Measurements from ENCODE around the gene TUBB6. TPM values are rescaled to one million over a fixed set of nuclear protein-coding genes. Genes with fewer than 3 reads are reported as not detected.

The TUBB6 gene
- total and polyA plus RNA-seq, 2 of the 8 experiments (the other 6 are each of a cell fraction or from before 2014, with no cell fraction given), result 126 to 223 TPM

DNA sequence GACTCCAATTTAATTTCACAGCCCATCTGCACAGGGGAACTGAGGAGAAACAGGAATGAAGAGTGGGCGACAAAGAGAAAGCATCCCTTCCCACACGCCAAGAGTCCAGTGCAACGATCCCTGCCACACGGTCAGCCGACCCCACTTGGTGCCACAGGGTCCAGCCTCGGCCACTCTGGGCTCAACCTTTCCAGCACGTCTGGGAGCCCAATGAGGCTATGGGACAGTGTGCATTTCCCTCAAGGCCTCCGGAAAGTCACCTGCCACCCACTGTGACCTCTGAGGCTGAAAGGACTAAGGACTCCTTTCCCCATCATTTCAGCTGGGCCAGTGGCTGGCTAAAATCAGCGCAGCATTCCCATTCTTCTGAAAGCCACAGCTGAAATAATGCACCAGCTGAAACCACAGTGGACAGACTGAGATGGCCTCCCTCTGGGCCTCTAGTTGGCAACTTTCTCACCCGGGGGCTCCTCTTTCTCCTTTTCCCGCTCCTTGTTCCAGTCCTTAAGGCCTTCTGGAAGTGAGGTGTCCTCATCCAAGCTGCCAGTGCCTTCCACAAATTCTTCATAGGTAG, 21.2 kb downstream of the TUBB6 start (continued):
- TF ChIP-seq, protein P1, sequence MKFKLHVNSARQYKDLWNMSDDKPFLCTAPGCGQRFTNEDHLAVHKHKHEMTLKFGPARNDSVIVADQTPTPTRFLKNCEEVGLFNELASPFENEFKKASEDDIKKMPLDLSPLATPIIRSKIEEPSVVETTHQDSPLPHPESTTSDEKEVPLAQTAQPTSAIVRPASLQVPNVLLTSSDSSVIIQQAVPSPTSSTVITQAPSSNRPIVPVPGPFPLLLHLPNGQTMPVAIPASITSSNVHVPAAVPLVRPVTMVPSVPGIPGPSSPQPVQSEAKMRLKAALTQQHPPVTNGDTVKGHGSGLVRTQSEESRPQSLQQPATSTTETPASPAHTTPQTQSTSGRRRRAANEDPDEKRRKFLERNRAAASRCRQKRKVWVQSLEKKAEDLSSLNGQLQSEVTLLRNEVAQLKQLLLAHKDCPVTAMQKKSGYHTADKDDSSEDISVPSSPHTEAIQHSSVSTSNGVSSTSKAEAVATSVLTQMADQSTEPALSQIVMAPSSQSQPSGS (IDR thresholded peaks at IDR 0.05; ENCODE audit: low read length), result no peak
- TF ChIP-seq RXRA (IDR thresholded peaks at IDR 0.05; ENCODE audit: insufficient read depth, low read depth, low read length) (no peak), CBX5 (IDR thresholded peaks at IDR 0.05; ENCODE audit: low read depth, low read length) (no peak), SAP30 (IDR thresholded peaks at IDR 0.05; ENCODE audit: insufficient read depth, insufficient replicate concordance, low read length) (no peak), HDAC6 (IDR thresholded peaks at IDR 0.05; ENCODE audit: low read depth, low read length) (no peak), TBP (IDR thresholded peaks at IDR 0.05; ENCODE audit: low read depth, low read length) (no peak), CBX8 (IDR thresholded peaks at IDR 0.05; ENCODE audit: borderline replicate concordance, low read depth, low read length) (no peak), SP1 (IDR thresholded peaks at IDR 0.05; ENCODE audit: low read depth, low read length) (no peak)

Data from H1 (cell line).